NCI-H1930 (cell line): ENCODE measurements around the gene SNORC.

ENCODE experiments used
- DNase-seq, 2 experiments: peaks; one replicate each; lab custom pipeline; 2025; lab: John Stamatoyannopoulos, UW

Gene SNORC

GRCh38 chr2:232869138-232870017 lies 686 bp upstream of the SNORC start:
- no peak for DNase-seq

GRCh38 chr2:232870766-232871371 lies 805 bp downstream of the SNORC start:
- DNase-seq = no peak

DNA sequence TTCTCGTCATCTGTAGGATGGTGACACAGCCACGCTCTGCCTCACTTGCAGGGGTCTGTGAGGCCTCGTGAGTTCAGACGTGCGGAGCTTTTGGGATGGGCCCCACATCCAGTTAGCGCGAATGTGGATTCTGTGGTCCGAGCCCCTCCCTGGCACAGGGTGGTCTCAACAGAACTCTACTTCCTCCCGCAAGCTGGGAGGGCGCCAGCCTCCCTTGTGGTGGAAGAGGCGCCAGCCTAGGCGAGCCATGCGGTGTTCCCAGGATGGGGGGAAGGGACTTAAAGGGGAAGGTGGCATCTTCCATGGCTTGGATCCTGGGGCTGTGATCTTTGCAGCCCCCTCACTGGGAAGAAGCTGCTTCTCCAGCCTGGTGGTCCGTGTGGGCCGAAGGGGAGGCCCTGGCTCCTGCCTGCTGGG lies 1.4 kb downstream of the SNORC start:
- DNase-seq = no peak

DNA sequence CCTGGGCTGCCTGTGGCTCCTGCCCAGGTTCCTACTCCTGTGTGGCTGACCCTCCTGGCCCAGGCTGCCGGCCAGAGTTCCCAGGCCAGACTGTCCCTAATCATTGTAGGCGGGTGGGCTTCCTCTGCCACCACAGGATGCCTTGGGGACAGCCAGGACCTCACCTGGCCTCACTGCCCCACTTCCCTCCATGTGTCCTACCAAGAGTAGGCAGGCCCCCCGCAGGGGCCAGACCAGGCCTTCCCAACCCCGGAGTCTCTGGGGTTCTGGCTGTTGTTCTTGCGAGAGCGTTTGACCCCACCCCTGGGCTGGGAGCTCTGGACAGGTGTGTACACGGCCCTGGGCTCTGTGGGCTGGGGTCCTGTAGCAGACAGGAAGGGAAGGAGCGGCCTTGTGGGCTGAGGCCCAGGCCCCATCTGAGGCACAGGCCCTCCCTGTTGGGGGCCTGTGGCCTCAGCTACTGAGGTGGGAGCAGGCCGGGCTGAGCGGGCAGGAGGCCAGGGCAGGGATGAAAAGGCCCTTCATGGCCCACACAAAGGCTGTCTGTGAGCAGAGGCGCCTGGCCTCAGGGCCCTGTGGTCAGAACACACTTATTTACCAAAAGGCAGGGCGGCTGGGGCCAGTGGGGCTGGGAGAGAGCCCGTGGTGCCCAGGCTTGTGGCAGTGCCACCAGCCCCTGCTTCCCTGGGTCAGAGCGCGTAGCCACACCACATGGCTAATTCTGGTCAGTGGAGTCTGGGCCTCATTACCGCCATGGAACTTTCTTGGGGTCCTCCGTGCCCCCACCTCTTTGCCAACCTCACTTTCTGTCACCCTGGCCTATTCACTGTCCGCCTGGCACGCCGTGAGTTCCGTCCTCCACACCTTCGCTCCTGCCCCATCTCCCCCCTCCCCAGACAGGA lies 2.0 kb downstream of the SNORC start:
- no peak for DNase-seq

DNA sequence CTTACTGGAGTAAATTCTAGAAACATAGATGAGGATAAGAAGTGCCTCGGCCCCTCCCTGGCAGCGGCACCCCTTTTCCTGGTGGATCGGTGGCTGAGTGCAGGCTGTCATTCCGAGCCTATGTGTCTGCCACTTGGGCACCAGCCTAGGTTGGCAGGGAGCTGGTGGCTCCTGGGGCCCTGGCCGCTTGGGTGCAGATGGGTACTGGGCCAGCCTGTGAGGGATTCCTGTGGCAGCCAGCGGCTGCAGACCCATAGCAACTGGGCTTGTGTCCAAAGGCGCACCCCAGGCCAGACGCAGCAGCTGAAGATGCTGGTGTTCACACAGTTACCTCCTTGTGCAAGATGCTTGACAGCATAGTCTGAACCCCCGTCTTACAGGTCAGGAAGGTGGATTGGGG lies 2.8 kb downstream of the SNORC start:
- DNase-seq = no peak

DNA sequence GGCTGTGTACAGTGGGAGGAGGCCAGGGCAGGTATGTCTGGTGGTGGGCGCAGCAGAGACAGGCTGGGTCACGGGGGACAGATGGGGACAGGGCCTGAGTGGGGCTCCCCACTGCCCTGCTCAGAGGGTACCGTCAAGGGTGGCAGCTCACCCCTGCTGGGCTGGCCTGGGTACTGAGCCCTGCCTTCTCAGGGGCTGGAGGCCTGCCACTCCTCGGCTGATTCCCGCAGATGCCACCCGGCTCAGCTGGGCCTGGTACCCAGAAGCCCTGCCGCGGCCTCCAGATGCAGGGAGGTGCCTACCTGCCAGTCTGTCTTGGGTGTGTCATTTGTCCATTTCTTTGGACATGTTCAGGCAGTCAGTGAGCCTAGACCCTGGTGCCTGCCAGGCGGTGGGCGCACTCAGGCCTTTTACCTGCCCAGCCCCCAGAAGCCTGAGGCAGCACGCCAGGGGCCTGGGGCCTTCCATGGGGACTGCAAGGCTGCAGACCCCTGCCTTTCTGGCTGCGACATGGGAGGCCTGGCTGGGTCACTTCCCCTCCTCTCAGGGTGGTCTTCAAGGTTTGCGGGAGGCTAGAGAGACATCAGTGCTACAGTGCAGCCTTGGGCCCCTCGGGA lies 3.3 kb downstream of the SNORC start:
- DNase-seq = no peak

DNA sequence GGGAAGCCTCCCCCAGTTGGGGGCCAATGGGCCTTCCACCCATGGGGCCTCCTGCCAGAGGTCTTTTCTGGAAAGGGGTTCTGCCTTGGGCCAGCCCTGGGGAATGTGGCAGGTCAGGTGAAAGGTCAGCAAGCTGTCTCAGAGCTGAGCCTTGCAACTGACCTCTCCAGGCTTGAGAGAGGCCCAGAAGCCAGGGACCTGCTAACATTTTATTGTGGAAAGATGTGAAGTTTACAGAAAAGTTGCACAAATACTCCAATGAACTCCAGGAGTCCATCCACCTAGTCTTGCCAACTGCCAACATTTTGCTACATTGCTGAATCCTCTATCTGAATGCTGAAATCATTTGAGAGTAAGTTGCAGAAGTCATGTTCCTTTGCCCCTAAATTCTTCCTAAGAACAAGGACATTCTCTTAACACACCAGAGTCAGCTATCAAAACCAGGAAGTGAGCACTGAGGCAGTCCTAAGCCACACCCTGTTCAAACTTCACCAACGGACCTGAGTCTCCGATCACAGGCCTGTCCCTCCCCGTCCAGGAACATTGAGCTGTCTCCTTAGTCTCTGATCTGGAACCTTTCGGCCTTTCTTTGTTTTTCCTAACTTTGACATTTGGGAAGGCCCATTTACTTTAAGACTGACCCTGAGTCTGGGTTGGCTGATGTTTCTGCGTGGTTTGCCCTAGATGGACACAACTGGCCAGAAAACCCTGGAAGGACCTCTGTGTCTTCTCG lies 4.0 kb downstream of the SNORC start:
- no peak for DNase-seq

DNA sequence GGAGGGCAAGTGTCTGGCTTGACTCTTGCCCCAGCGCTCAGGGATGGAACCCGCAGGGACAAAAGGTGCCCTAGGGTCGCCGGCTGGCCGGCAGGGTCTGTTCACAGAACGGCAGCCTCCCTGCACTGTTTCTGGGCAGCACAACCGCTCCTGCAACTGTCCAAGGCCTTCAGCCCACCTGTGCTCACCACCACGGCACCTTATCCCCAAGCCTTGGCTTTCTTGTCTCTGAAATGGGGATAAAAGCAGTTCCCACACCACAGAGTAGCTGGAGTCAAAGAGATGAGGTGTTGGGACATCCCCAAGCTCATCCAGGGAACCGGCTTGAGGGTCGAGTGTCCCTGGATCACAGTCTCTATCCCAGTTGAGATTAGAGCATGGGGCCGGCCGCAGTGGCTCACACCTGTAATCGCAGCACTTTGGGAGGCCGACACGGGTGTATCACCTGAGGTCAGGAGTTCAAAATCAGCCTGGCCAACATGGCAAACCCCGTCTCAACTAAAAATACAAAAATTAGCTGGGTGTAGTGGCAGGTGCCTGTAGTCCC lies 4.7 kb downstream of the SNORC start:
- DNase-seq = no peak

- DNase-seq = no peak
Measured at GRCh38 chr2:232875256-232876121, 5.4 kb downstream of the SNORC start.

- DNase-seq = peak; percentile 51 to 78
Measured at GRCh38 chr2:232876161-232876977, 6.3 kb downstream of the SNORC start.

DNA sequence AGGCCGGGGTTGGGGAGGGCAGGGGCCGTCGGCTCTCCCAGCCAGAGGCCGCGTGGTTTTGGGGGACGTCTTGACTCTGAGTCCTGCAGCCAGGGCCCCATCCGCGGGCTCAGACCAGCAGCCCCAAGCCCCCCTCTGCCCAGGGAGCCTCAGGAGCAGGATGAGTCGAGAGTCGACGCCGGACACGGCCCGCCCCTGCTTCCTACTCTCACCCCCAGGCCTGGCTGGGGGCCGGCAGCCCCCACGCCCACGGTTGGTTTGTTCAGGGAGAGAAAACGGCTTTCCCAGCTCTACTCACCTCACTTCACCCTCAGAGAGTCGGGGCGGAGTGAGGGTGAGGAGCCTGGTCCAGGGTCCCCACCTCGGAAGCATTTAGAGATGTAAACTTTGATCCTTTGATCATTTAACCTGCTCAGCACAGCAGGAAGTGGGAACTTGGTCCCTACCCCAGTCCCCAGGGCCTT lies 6.9 kb downstream of the SNORC start:
- DNase-seq = no peak

- DNase-seq = no peak
Measured at GRCh38 chr2:232877940-232878511, 8.0 kb downstream of the SNORC start.

DNA sequence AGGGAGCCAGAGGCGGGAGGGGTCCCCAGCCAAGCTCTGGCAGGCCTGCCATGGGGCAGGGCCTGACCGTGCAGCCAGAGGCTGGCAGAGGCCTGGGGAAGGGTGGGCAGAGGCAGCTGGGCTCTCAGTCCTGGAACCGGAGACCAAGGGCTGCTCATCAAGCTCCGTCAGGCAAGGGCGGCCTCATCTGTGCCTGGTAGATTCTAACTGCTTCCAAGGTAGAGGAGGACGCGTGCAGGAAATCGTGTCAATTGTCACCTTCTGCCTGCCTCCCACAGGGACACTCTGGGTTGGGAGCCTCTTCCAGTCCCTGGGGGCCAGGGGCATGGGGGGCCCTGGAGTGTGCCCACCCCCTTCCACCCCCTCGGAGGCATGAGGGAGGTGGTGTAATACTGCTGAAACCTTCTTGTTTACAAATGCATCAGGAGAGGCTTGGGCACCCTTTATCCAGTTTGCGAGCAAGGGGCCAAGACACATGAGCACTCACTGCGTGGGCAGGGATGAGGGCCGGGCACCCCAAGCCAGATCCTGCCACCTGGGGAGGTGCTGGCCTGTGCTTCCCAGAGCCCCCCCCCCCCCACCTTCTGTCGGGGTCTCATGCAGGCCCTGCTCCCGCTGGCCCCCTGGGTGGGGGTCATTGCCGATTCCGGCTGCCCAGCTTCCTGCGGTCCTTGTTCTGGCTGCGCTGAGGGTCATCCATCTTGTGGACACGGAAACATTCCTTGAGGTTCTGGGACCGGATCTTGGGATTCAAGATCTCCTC lies 9.0 kb downstream of the SNORC start:
- no peak for DNase-seq

- DNase-seq = no peak
Measured at GRCh38 chr2:232879618-232880494, 9.8 kb downstream of the SNORC start.

DNA sequence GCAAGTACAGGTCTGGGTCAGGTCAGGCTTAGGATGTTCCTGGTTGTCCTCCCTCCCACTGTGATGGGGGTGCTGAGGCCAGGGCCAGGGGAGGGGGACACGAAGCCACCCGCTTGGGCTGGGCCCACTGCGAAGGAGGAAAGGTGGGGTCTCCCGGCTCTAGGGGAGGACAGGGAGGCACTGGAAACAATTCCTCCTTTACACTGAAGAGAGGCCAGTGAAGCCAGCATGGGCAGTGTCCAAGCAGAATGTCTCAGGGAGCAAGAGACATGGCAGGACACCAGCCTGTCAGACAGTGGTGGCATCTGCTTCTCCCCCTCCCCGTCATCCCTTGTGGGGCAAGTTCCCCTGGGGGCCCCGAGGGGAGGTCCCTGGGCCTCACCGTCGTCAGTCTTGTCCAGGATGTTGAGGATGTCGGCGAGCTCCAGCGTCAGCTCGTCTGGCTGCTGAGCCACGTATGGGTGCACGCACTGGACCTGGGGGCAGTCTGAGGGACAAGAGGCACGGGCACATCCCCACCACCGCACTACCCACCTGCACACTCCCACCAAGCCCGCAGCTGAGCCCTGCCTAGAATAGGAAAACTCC lies 10.8 kb downstream of the SNORC start:
- no peak for DNase-seq

GRCh38 chr2:232882085-232882484 lies 12.0 kb downstream of the SNORC start:
- DNase-seq = no peak
